Mesothelial cell of epicardium (in vitro differentiated cells): ENCODE measurements around the gene NPC1. TPM values are rescaled to one million over a fixed set of nuclear protein-coding genes. Genes with fewer than 3 reads are reported as not detected.

Source experiments
- DNase-seq, 2 experiments: peaks; one replicate each; pipeline ENCODE4 v3.0.0; 2021; ENCODE audit warnings: low spot score in 2 of 2; ENCODE audit not compliant: unreplicated experiment in 2 of 2
- H3K27ac Mint-ChIP-seq: 2 replicates; pipeline ENCODE4 v1.8.0; 2021; ENCODE audit warnings: mixed read lengths
- H3K27me3 Mint-ChIP-seq: 2 replicates; pipeline ENCODE4 v1.8.0; 2021; ENCODE audit warnings: low read depth, mixed read lengths
- H3K36me3 Mint-ChIP-seq: 2 replicates; pipeline ENCODE4 v1.8.0; 2021; ENCODE audit warnings: mixed read lengths
- H3K4me1 Mint-ChIP-seq: 2 replicates; pipeline ENCODE4 v1.8.0; 2021; ENCODE audit warnings: mixed read lengths
- H3K4me3 Mint-ChIP-seq: 2 replicates; pipeline ENCODE4 v1.8.0; 2021; ENCODE audit warnings: mild to moderate bottlenecking, moderate library complexity, mixed read lengths
- H3K9me3 Mint-ChIP-seq: 2 replicates; pipeline ENCODE4 v1.8.0; 2021; ENCODE audit warnings: mixed read lengths
- CTCF ChIP-seq: fragments of 200-600 bp; sonication (generic); IDR thresholded peaks from one replicate; pipeline ENCODE4 v1.5.0; 2021; ENCODE audit warnings: antibody characterized with exemption; ENCODE audit not compliant: unreplicated experiment
- total RNA-seq: library from RNA; stranded (reverse); gene quantifications from 3 replicates; pipeline ENCODE4 v1.2.1, GENCODE V29; 2021

Gene NPC1
- total RNA-seq, 1 donor from 2014 or later, result 39.9 TPM

GRCh38 chr18:23526501-23527063, 59.7 kb downstream of the NPC1 start:
- Mint-ChIP-seq H3K36me3 (peaks cover 52% of the 10 kb centered on the region), H3K27ac (peak overlapping the region; percentile 90), H3K27me3 (no peaks in the 10 kb centered on the region), H3K4me1 (peaks cover 13% of the 10 kb centered on the region), H3K4me3 (no peak overlapping the region), H3K9me3 (no peaks in the 10 kb centered on the region)
- TF ChIP-seq CTCF, result no peak
- no peak for DNase-seq

GRCh38 chr18:23524213-23524707, 62.0 kb downstream of the NPC1 start:
- Mint-ChIP-seq H3K9me3 (no peaks in the 10 kb centered on the region), H3K4me3 (no peak overlapping the region), H3K4me1 (peaks cover 12% of the 10 kb centered on the region), H3K27ac (no peak overlapping the region), H3K36me3 (peaks cover 57% of the 10 kb centered on the region), H3K27me3 (no peaks in the 10 kb centered on the region)
- no peak for TF ChIP-seq CTCF
- DNase-seq, result no peak

GRCh38 chr18:23523429-23524212, 62.7 kb downstream of the NPC1 start:
- H3K4me1 Mint-ChIP-seq, result peaks cover 11% of the 10 kb centered on the region
- no peak for DNase-seq
- no peaks in the 10 kb centered on the region for H3K9me3 Mint-ChIP-seq
- no peak overlapping the region for H3K27ac Mint-ChIP-seq
- TF ChIP-seq CTCF, result no peak
- H3K36me3 Mint-ChIP-seq, result peaks cover 55% of the 10 kb centered on the region
- H3K4me3 Mint-ChIP-seq, result no peak overlapping the region
- no peaks in the 10 kb centered on the region for H3K27me3 Mint-ChIP-seq

GRCh38 chr18:23521907-23522306, 64.4 kb downstream of the NPC1 start:
- TF ChIP-seq CTCF, result no peak
- peaks cover 58% of the 10 kb centered on the region for H3K36me3 Mint-ChIP-seq
- DNase-seq, result no peak
- H3K27me3 Mint-ChIP-seq, result no peaks in the 10 kb centered on the region
- no peaks in the 10 kb centered on the region for H3K9me3 Mint-ChIP-seq
- no peak overlapping the region for H3K4me3 Mint-ChIP-seq
- no peak overlapping the region for H3K27ac Mint-ChIP-seq
- peaks cover 11% of the 10 kb centered on the region for H3K4me1 Mint-ChIP-seq

- no peak for TF ChIP-seq CTCF
- no peak for DNase-seq
- H3K4me1 Mint-ChIP-seq, result peaks cover 5% of the 10 kb centered on the region
- H3K36me3 Mint-ChIP-seq, result peaks cover 54% of the 10 kb centered on the region
- H3K27me3 Mint-ChIP-seq, result no peaks in the 10 kb centered on the region
- peak overlapping the region; percentile 50 for H3K27ac Mint-ChIP-seq
- H3K4me3 Mint-ChIP-seq, result no peak overlapping the region
- no peaks in the 10 kb centered on the region for H3K9me3 Mint-ChIP-seq
Observed at GRCh38 chr18:23521271-23521670, 65.0 kb downstream of the NPC1 start.
